Loucy (cell line): ENCODE data around the gene SLC6A13.

Experiments
- CTCF ChIP-seq: fragments of 200-600 bp; sonication (generic); conservative IDR thresholded peaks from 2 replicates; pipeline ENCODE4 v1.5.1; 2014; ENCODE audit warnings: mild to moderate bottlenecking, antibody characterized with exemption, low read length
- EZH2phosphoT487 ChIP-seq: fragments of 200-600 bp; IDR thresholded peaks from 2 replicates; pipeline ENCODE4 v1.6.1; 2018; ENCODE audit warnings: antibody characterized with exemption, mild to moderate bottlenecking, moderate library complexity, borderline replicate concordance

- no peak for TF ChIP-seq CTCF
- no peak for TF ChIP-seq EZH2phosphoT487
Measured at GRCh38 chr12:214003-214741, 48.5 kb downstream of the SLC6A13 start, which contains the start of gene SLC6A12.
